Fibroblast of pulmonary artery (primary cell): ENCODE results near the gene FLYWCH2.
"Not testable (repeated sequence)": the region's sequence is repeated elsewhere in the genome, so short reads cannot be mapped to it uniquely, and the experiment has no call there.

Experiments
- DNase-seq: peaks from one replicate; pipeline ENCODE4 v3.0.0-alpha.2; 2010; ENCODE audit warnings: low read depth
- H3K4me3 ChIP-seq: replicated peaks from 2 replicates; pipeline ENCODE4 v1.5.1; 2011; ENCODE audit warnings: low read depth, mild to moderate bottlenecking, control low read depth, low read length, moderate library complexity
- CTCF ChIP-seq: IDR thresholded peaks from 2 replicates; pipeline ENCODE4 v1.5.1; 2011; ENCODE audit warnings: mild to moderate bottlenecking, control low read depth, low read length, inconsistent platforms; ENCODE audit errors: missing control alignments

The FLYWCH2 gene

GRCh38 chr16:2902337-2903130 is 19.5 kb downstream of the FLYWCH2 start:
- no peak for TF ChIP-seq CTCF
- no peak overlapping the region for H3K4me3 ChIP-seq
- no peak for DNase-seq

GRCh38 chr16:2904100-2904921 is 21.3 kb downstream of the FLYWCH2 start:
- peak; percentile 86 for DNase-seq
- peak overlapping the region; percentile 80 for H3K4me3 ChIP-seq
- peak; percentile 68 for TF ChIP-seq CTCF

- no peak for DNase-seq
- TF ChIP-seq CTCF: no peak
- H3K4me3 ChIP-seq: peak overlapping the region; percentile 80
These were observed 21.9 kb downstream of the FLYWCH2 start for GRCh38 chr16:2904922-2905240.

GRCh38 chr16:2905241-2905987 is 22.4 kb downstream of the FLYWCH2 start:
- peak overlapping the region; percentile 80 for H3K4me3 ChIP-seq
- DNase-seq: peak; percentile 100
- TF ChIP-seq CTCF: no peak

- no peak overlapping the region for H3K4me3 ChIP-seq
- TF ChIP-seq CTCF: no peak
- DNase-seq: no peak
These were observed 23.0 kb downstream of the FLYWCH2 start for GRCh38 chr16:2905988-2906387.

- TF ChIP-seq CTCF: peak; percentile 33
- DNase-seq: peak; percentile 55
- not testable (repeated sequence) for H3K4me3 ChIP-seq
These were observed 24.2 kb downstream of the FLYWCH2 start for GRCh38 chr16:2907084-2907753.
